GM23338 (cell line): ENCODE results near the gene KANK3. TPM values are rescaled to one million over a fixed set of nuclear protein-coding genes. Genes with fewer than 3 reads are reported as not detected.

Experiments used
- ATAC-seq: fragments of 200-7000 bp; cut with Tn5 transposase; 3 replicates; pipeline ENCODE4 v1.9.1; 2020
- DNase-seq: peaks from one replicate; pipeline ENCODE4 v3.0.0-alpha.2; 2015; ENCODE audit warnings: low spot score
- H2AFZ ChIP-seq: fragments of 200-600 bp; sonication (generic); 2 replicates; pipeline ENCODE4 v1.8.0; 2016; ENCODE audit warnings: antibody characterized with exemption, mild to moderate bottlenecking, moderate library complexity
- H3F3A ChIP-seq: fragments of 200-600 bp; sonication (generic); replicated peaks from 2 replicates; pipeline ENCODE4 v1.8.0; 2017; ENCODE audit warnings: antibody characterized with exemption, mixed run types, low read depth
- H3K27ac ChIP-seq: fragments of 200-600 bp; sonication (generic); 2 replicates; pipeline ENCODE4 v1.6.1; 2016; ENCODE audit warnings: low read depth
- H3K27me3 ChIP-seq: fragments of 200-600 bp; sonication (generic); 2 replicates; pipeline ENCODE4 v1.8.0; 2016; ENCODE audit warnings: mild to moderate bottlenecking, mixed run types, moderate library complexity; ENCODE audit not compliant: insufficient read depth
- H3K36me3 ChIP-seq: fragments of 200-600 bp; sonication (generic); 2 replicates; pipeline ENCODE4 v1.8.0; 2016; ENCODE audit warnings: mild to moderate bottlenecking; ENCODE audit not compliant: insufficient read depth
- H3K4me1 ChIP-seq: fragments of 200-600 bp; sonication (generic); 2 replicates; pipeline ENCODE4 v1.8.0; 2016; ENCODE audit warnings: mild to moderate bottlenecking, moderate library complexity; ENCODE audit not compliant: insufficient read depth
- H3K4me2 ChIP-seq: fragments of 200-600 bp; sonication (generic); 2 replicates; pipeline ENCODE4 v1.7.1; 2017; ENCODE audit warnings: mixed run types
- H3K4me3 ChIP-seq: fragments of 200-600 bp; sonication (generic); 2 replicates; pipeline ENCODE4 v1.6.1; 2016; ENCODE audit warnings: mixed run types
- H3K79me2 ChIP-seq: fragments of 200-600 bp; sonication (generic); replicated peaks from 2 replicates; pipeline ENCODE4 v1.8.0; 2017; ENCODE audit warnings: mild to moderate bottlenecking; ENCODE audit not compliant: insufficient read depth
- H3K9me2 ChIP-seq: fragments of 200-600 bp; sonication (generic); 2 replicates; pipeline ENCODE4 v1.8.0; 2017; ENCODE audit not compliant: insufficient read depth
- H4K20me1 ChIP-seq: fragments of 200-600 bp; sonication (generic); replicated peaks from 2 replicates; pipeline ENCODE4 v1.8.0; 2017; ENCODE audit warnings: mild to moderate bottlenecking; ENCODE audit not compliant: insufficient read depth
- H3K27ac Mint-ChIP-seq: 2 replicates; pipeline ENCODE4 v1.8.0; 2020; ENCODE audit warnings: inconsistent platforms, mild to moderate bottlenecking, moderate library complexity, mixed read lengths
- H3K27me3 Mint-ChIP-seq: 3 replicates; pipeline ENCODE4 v1.8.0; 2022; ENCODE audit warnings: low read depth, mild to moderate bottlenecking, moderate library complexity, mixed read lengths, inconsistent platforms; ENCODE audit not compliant: insufficient read depth, poor library complexity
- H3K36me3 Mint-ChIP-seq: 3 replicates; pipeline ENCODE4 v1.8.0; 2021; ENCODE audit warnings: low read depth, mild to moderate bottlenecking, inconsistent platforms, moderate library complexity, mixed read lengths
- H3K4me1 Mint-ChIP-seq: 3 replicates; pipeline ENCODE4 v1.8.0; 2020; ENCODE audit warnings: mild to moderate bottlenecking, inconsistent platforms, mixed read lengths
- H3K4me3 Mint-ChIP-seq: 3 replicates; pipeline ENCODE4 v1.8.0; 2021; ENCODE audit warnings: moderate library complexity, mild to moderate bottlenecking, inconsistent platforms, mixed read lengths
- H3K9me3 Mint-ChIP-seq: 3 replicates; pipeline ENCODE4 v1.8.0; 2020; ENCODE audit warnings: moderate library complexity, mild to moderate bottlenecking, inconsistent platforms, mixed read lengths
- CREB1 ChIP-seq: fragments of 250-450 bp; sonication (Bioruptor Pico); IDR thresholded peaks from 2 replicates; pipeline ENCODE4 v1.5.0; 2020; ENCODE audit warnings: low read depth, mild to moderate bottlenecking, moderate library complexity
- ETS1 ChIP-seq: IDR thresholded peaks from 2 replicates; pipeline ENCODE4 v1.6.1; 2016; ENCODE audit warnings: antibody characterized with exemption
- EZH2 ChIP-seq: fragments of 200-600 bp; sonication (generic); IDR thresholded peaks from one replicate; pipeline ENCODE4 v1.8.0; 2017; ENCODE audit warnings: antibody characterized with exemption, mild to moderate bottlenecking, low read depth; ENCODE audit not compliant: unreplicated experiment
- STAT1 ChIP-seq: IDR thresholded peaks from one replicate; pipeline ENCODE4 v1.6.1; 2016; ENCODE audit warnings: antibody characterized with exemption; ENCODE audit not compliant: unreplicated experiment
- ZNF462 ChIP-seq: fragments of 250-450 bp; sonication (Bioruptor Pico); IDR thresholded peaks from 2 replicates; pipeline ENCODE4 v1.5.0; 2020; ENCODE audit warnings: mild to moderate bottlenecking, moderate library complexity
- polyA plus RNA-seq: library from polyadenylated mRNA; unstranded; fragments of >200 nt; fragmentation: Nextera tagmentation; extraction: Ambion mirVana; gene quantifications from 2 replicates; pipeline ENCODE4 v1.2.1, GENCODE V29; 2016
- total RNA-seq: library from RNA; depleted of rRNA; stranded (reverse); fragments of >200 nt; shearing (Covaris generic); gene quantifications from 2 replicates; pipeline ENCODE4 v1.2.3, GENCODE V29; 2014

Gene KANK3
- total and polyA plus RNA-seq, 2 experiments from 2014 or later = 2.0 to 9.3 TPM

GRCh38 chr19:8358948-8359347 is 15.9 kb upstream of the KANK3 start (continued):
- no peak for TF ChIP-seq ZNF462 (CRISPR knock-in tag)
- no peak for TF ChIP-seq STAT1
- TF ChIP-seq ETS1 = no peak
- TF ChIP-seq EZH2 = no peak

GRCh38 chr19:8357007-8357521 is 14.0 kb upstream of the KANK3 start:
- H3K4me3 ChIP-seq = no peak overlapping the region
- H3K27ac ChIP-seq = no peak overlapping the region
- no peaks in the 10 kb centered on the region; the same call in 2 of the 3 replicates for H3K9me3 Mint-ChIP-seq
- H3K4me1 ChIP-seq = peaks cover 2% of the 10 kb centered on the region; the same call in 1 of the 2 replicates
- DNase-seq = no peak
- no peak for ATAC-seq
- no peaks in the 10 kb centered on the region for H4K20me1 ChIP-seq
- H3K9me2 ChIP-seq = no peaks in the 10 kb centered on the region
- H3K4me2 ChIP-seq = no peak overlapping the region
- no peaks in the 10 kb centered on the region for H3K36me3 Mint-ChIP-seq
- H3K27ac Mint-ChIP-seq = no peak overlapping the region
- H2AFZ ChIP-seq = no peak overlapping the region
- peaks cover 6% of the 10 kb centered on the region; the same call in 1 of the 2 replicates for H3F3A ChIP-seq
- peaks cover 6% of the 10 kb centered on the region for H3K27me3 ChIP-seq
- peaks cover 6% of the 10 kb centered on the region for H3K4me1 Mint-ChIP-seq
- H3K27me3 Mint-ChIP-seq = peaks cover 4% of the 10 kb centered on the region
- no peak overlapping the region for H3K4me3 Mint-ChIP-seq
- no peaks in the 10 kb centered on the region for H3K79me2 ChIP-seq
- H3K36me3 ChIP-seq = no peaks in the 10 kb centered on the region
- TF ChIP-seq CREB1 (no peak), ZNF462 (CRISPR knock-in tag) (no peak)
